CD4-positive, CD25-positive, alpha-beta regulatory T cell (primary cell): ENCODE data around the gene NCMAP. TPM values are rescaled to one million over a fixed set of nuclear protein-coding genes. Genes with fewer than 3 reads are reported as not detected.
"Not testable (repeated sequence)": the region's sequence is repeated elsewhere in the genome, so short reads cannot be mapped to it uniquely, and the experiment has no call there.

Source experiments
- ATAC-seq, 2 donors: fragments of 150-1000 bp; cut with Tn5 transposase; one replicate each; pipeline ENCODE4 v1.10.0; 2021; ENCODE audit warnings: low read depth in 2 of 2, moderate number of reproducible peaks in 2 of 2, moderate library complexity in 1 of 2
- DNase-seq, 3 donors: peaks; one replicate each; pipeline versions ENCODE4 v3.0.0 to v3.0.0-alpha.2; 2012 to 2022; ENCODE audit warnings: mixed read lengths in 1 of 3
- H3K27ac ChIP-seq: one replicate; pipeline ENCODE4 v1.7.0; 2013; ENCODE audit warnings: mild to moderate bottlenecking, low read length; ENCODE audit not compliant: insufficient read depth, poor library complexity, severe bottlenecking
- H3K27me3 ChIP-seq: one replicate; pipeline ENCODE4 v1.7.0; 2013; ENCODE audit warnings: low read length; ENCODE audit not compliant: control insufficient read depth, insufficient read depth
- H3K36me3 ChIP-seq: one replicate; pipeline ENCODE4 v1.7.0; 2013; ENCODE audit warnings: mild to moderate bottlenecking, low read length, moderate library complexity; ENCODE audit not compliant: control insufficient read depth, insufficient read depth
- H3K4me1 ChIP-seq: 2 replicates; pipeline ENCODE4 v1.7.0; 2013; ENCODE audit warnings: mild to moderate bottlenecking, low read length; ENCODE audit not compliant: insufficient read depth, control insufficient read depth, poor library complexity, severe bottlenecking
- H3K4me3 ChIP-seq: one replicate; pipeline ENCODE4 v1.7.0; 2013; ENCODE audit warnings: low read depth, mild to moderate bottlenecking, low read length, moderate library complexity
- H3K9me3 ChIP-seq, 2 experiments: 1 replicate in 1 of 2; 2 replicates in 1 of 2; pipeline ENCODE4 v1.7.0; 2013; ENCODE audit warnings: low read length in 2 of 2, mild to moderate bottlenecking in 1 of 2, moderate library complexity in 1 of 2; ENCODE audit not compliant: control insufficient read depth in 2 of 2
- H3K27ac Mint-ChIP-seq, 3 donors: one replicate each; pipeline ENCODE4 v1.8.0; 2020 to 2022; ENCODE audit warnings: mild to moderate bottlenecking in 3 of 3, mixed read lengths in 3 of 3, moderate library complexity in 2 of 3
- H3K27me3 Mint-ChIP-seq: one replicate; pipeline ENCODE4 v1.8.0; 2022; ENCODE audit warnings: mild to moderate bottlenecking, mixed read lengths
- H3K36me3 Mint-ChIP-seq: one replicate; pipeline ENCODE4 v1.8.0; 2020; ENCODE audit warnings: mixed read lengths
- H3K4me1 Mint-ChIP-seq, 4 donors: one replicate each; pipeline ENCODE4 v1.8.0; 2020 to 2022; ENCODE audit warnings: mixed read lengths in 4 of 4, mild to moderate bottlenecking in 1 of 4
- H3K4me3 Mint-ChIP-seq, 4 donors: one replicate each; pipeline ENCODE4 v1.8.0; 2020 to 2022; ENCODE audit warnings: mild to moderate bottlenecking in 4 of 4, mixed read lengths in 4 of 4, moderate library complexity in 3 of 4
- H3K9me3 Mint-ChIP-seq, 7 donors: one replicate each; pipeline ENCODE4 v1.8.0; 2020 to 2022; ENCODE audit warnings: mixed read lengths in 7 of 7, mild to moderate bottlenecking in 3 of 7, moderate library complexity in 2 of 7
- polyA plus RNA-seq, 4 donors: library from polyadenylated mRNA; unstranded; fragments of 300-500 nt; fragmentation: Illumina TruSeq; gene quantifications; one replicate each; pipeline ENCODE4 v1.2.3, GENCODE V29; 2021
- total RNA-seq: library from RNA; stranded (reverse); gene quantifications from one replicate; pipeline ENCODE4 v1.2.3, GENCODE V29; 2022

Gene NCMAP
- total and polyA plus RNA-seq, 5 donors from 2014 or later, result 0.34 TPM; not detected in 4

DNA sequence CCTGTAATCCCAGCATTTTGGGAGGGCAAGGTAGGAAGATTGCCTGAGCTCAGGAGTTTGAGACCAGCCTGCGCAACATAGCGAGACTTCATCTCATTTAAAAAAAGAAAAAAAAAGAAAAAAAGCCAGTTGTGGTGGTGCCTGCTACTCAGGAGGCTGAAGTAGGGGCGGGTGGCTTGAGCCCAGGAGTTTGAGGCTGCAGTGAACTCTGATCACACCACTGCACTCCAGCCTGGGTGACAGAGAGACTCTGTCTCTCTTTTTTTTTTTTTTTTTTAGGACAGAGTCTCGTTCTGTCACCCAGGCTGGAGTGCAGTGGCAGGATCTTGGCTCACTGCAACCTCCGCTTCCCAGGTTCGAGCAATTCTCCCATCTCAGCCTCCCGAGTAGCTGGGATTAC is 26.6 kb upstream of the NCMAP start:
- DNase-seq, H3K9me3 Mint-ChIP-seq, H3K9me3 ChIP-seq, H3K4me3 ChIP-seq, H3K27me3 ChIP-seq, ATAC-seq, H3K27me3 Mint-ChIP-seq: not testable (repeated sequence)
- Mint-ChIP-seq H3K4me1 (peaks cover 39 to 80% (median 62%) of the 10 kb centered on the region in 4 donors), H3K4me3 (peak overlapping the region in 1 of 4 donors; percentile 77), H3K36me3 (peaks cover 46% of the 10 kb centered on the region), H3K27ac (peak overlapping the region; percentile 44 to 79 (median 62))
- peak overlapping the region; percentile 29 for H3K27ac ChIP-seq
- H3K36me3 ChIP-seq, result peaks cover 50% of the 10 kb centered on the region
- H3K4me1 ChIP-seq, result peaks cover 50% of the 10 kb centered on the region

GRCh38 chr1:24535021-24535424 is 20.9 kb upstream of the NCMAP start:
- H3K4me1 ChIP-seq, result peaks cover 60% of the 10 kb centered on the region
- H3K4me3 ChIP-seq, result peak overlapping the region; percentile 80
- H3K4me1 Mint-ChIP-seq, result peaks cover 34 to 82% (median 59%) of the 10 kb centered on the region in 4 donors
- ATAC-seq, result peak; percentile 72 to 78
- H3K27me3 Mint-ChIP-seq, result no peaks in the 10 kb centered on the region
- DNase-seq, result peak; percentile 72 to 88 (median 82)
- H3K9me3 Mint-ChIP-seq, result no peaks in the 10 kb centered on the region
- no peaks in the 10 kb centered on the region for H3K27me3 ChIP-seq
- peak overlapping the region; percentile 74 to 89 (median 84) for H3K4me3 Mint-ChIP-seq
- H3K27ac ChIP-seq, result peak overlapping the region; percentile 97
- peak overlapping the region; percentile 97 to 100 (median 99) for H3K27ac Mint-ChIP-seq
- H3K36me3 Mint-ChIP-seq, result peaks cover 49% of the 10 kb centered on the region
- H3K9me3 ChIP-seq, result no peaks in the 10 kb centered on the region
- peaks cover 40% of the 10 kb centered on the region for H3K36me3 ChIP-seq

GRCh38 chr1:24535778-24536177 is 20.1 kb upstream of the NCMAP start:
- Mint-ChIP-seq H3K36me3 (peaks cover 55% of the 10 kb centered on the region), H3K4me3 (peak overlapping the region; percentile 81 to 89 (median 85)), H3K27ac (peak overlapping the region; percentile 99 to 100 (median 99)), H3K4me1 (peaks cover 42 to 83% (median 64%) of the 10 kb centered on the region in 4 donors), H3K9me3 (no peaks in the 10 kb centered on the region), H3K27me3 (no peaks in the 10 kb centered on the region)
- Histone ChIP-seq H3K4me1 (peaks cover 63% of the 10 kb centered on the region), H3K9me3 (no peaks in the 10 kb centered on the region), H3K4me3 (peak overlapping the region; percentile 80), H3K36me3 (peaks cover 46% of the 10 kb centered on the region), H3K27me3 (no peaks in the 10 kb centered on the region), H3K27ac (peak overlapping the region; percentile 97)
- DNase-seq (no peak), ATAC-seq (no peak)

DNA sequence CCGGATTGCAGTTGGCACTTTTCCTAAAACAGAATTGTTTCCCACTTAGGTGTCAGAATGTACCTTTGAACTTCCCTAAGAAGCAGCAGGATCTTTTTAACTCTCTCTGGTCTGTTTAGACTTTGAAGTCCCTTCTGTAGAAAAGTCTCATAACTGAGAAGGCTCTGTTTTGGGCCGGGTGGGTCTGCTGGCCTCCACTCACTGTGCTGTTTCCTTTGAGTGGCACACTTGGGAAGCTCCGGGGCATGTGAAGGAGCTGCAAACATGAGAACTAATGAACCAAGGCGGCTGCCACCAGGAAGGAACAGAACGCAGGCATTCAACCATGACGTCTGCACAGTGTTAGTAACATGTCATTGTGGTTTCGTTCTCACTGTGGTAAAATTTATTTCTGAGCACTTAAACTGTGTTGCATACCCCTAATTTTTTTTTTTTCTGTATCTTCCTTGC is 19.5 kb upstream of the NCMAP start:
- no peaks in the 10 kb centered on the region for H3K27me3 Mint-ChIP-seq
- Histone ChIP-seq H3K27me3 (no peaks in the 10 kb centered on the region), H3K36me3 (peaks cover 39% of the 10 kb centered on the region), H3K4me1 (peaks cover 68% of the 10 kb centered on the region), H3K27ac (peak overlapping the region; percentile 97), H3K4me3 (peak overlapping the region; percentile 80), H3K9me3 (no peaks in the 10 kb centered on the region)
- H3K9me3 Mint-ChIP-seq, result no peaks in the 10 kb centered on the region
- ATAC-seq, result peak; percentile 73 to 77
- peaks cover 53% of the 10 kb centered on the region for H3K36me3 Mint-ChIP-seq
- peak; percentile 71 to 86 (median 78) for DNase-seq
- H3K27ac Mint-ChIP-seq, result peak overlapping the region; percentile 99 to 100 (median 99)
- peak overlapping the region; percentile 80 to 86 (median 82) for H3K4me3 Mint-ChIP-seq
- peaks cover 48 to 85% (median 65%) of the 10 kb centered on the region in 4 donors for H3K4me1 Mint-ChIP-seq

DNA sequence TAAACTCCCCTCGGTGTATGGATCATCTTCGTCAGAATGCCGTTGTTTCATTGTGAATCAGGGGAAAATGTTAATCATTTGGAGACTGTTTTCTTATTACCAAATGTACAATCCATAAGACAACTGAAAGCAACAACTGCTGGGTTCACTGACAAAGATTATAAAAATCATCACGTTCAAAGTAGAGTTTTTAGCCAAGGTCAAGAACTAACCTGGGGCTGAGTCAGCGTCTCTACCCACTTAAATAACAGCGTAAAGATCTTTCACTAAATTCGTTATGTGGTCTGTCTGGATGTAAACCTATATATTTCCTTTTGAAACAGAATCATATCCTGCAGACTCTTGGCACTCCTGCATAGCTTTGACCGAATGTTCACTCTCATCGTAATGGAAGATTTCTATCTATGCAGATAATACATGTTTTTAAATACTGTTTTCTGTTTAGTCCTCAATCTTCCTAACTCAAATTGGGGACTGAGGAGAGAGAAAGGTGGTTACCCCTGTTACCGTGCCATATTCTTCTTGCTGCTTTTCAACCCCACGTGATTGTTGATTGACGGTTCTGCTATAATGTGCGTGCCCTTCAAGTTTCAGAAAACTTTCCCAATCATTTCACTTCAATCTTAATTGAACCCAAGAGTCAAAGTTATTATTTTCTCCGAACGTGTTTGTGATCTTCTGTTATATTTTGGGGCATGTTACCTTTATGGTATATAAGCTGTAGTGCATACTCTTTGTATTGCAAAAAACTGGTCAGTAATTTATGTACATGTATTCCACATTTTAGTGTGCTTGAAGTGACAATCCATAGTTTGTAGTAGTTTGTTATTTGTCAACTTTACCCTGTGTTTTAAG is 15.6 kb upstream of the NCMAP start:
- H3K4me1 Mint-ChIP-seq, result peaks cover 45 to 83% (median 58%) of the 10 kb centered on the region in 4 donors
- Histone ChIP-seq H3K4me1 (peaks cover 64% of the 10 kb centered on the region), H3K9me3 (no peaks in the 10 kb centered on the region), H3K27ac (peak overlapping the region; percentile 67), H3K27me3 (no peaks in the 10 kb centered on the region), H3K4me3 (peak overlapping the region; percentile 72), H3K36me3 (peaks cover 23% of the 10 kb centered on the region)
- peak overlapping the region; percentile 30 to 84 (median 63) for H3K4me3 Mint-ChIP-seq
- no peak for ATAC-seq
- H3K27ac Mint-ChIP-seq, result peak overlapping the region; percentile 82 to 96 (median 92)
- H3K9me3 Mint-ChIP-seq, result no peaks in the 10 kb centered on the region
- H3K27me3 Mint-ChIP-seq, result no peaks in the 10 kb centered on the region
- H3K36me3 Mint-ChIP-seq, result peaks cover 29% of the 10 kb centered on the region
- DNase-seq, result peak in 1 of 3 donors; percentile 40

DNA sequence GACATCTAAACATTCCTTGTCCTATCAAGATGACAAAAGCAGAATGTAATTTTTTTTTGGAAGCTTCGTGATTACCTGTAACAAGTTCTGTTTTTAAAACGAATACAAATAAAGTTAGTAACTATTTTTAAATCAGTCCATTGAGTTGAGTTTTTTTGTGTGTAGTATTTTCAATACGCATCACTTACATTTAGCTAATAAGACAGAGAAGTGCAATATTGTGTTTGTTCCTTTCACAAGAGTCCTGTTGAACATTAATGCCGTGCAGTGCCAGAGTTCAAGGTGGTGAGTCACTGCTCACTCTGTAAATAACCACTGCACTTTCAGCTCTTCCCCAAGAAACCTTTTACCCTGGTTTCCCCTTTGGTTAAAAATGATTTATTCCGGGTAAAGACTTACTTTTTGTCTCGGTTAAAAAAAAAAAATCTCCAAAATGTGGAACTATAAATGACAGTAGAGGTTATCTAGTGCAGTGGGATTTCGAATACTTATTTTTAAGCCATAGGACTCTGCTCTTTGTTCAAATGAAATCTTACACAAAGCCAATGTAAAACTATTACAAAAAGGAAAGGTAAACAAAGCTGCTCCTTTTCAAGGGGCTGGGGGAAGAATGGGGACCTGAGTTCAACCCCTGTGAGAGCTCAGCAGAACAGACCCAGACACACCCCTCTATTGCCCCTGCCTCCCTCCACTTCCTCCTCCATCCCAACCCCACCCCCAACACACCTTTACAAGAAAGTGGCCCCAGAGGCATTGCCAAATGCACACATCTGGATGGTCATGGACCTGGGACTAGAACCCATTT is 14.8 kb upstream of the NCMAP start:
- peaks cover 18% of the 10 kb centered on the region for H3K36me3 ChIP-seq
- no peaks in the 10 kb centered on the region for H3K27me3 ChIP-seq
- H3K9me3 ChIP-seq, result no peaks in the 10 kb centered on the region
- ATAC-seq (peak; percentile 76 to 81), DNase-seq (peak; percentile 21 to 62 (median 25))
- H3K27me3 Mint-ChIP-seq, result no peaks in the 10 kb centered on the region
- H3K27ac Mint-ChIP-seq, result peak overlapping the region; percentile 82 to 96 (median 92)
- peak overlapping the region; percentile 30 to 84 (median 63) for H3K4me3 Mint-ChIP-seq
- H3K36me3 Mint-ChIP-seq, result peaks cover 25% of the 10 kb centered on the region
- H3K9me3 Mint-ChIP-seq, result no peaks in the 10 kb centered on the region
- H3K4me1 ChIP-seq, result peaks cover 62% of the 10 kb centered on the region
- H3K4me3 ChIP-seq, result peak overlapping the region; percentile 72
- H3K4me1 Mint-ChIP-seq, result peaks cover 50 to 83% (median 58%) of the 10 kb centered on the region in 4 donors
- H3K27ac ChIP-seq, result peak overlapping the region; percentile 67

DNA sequence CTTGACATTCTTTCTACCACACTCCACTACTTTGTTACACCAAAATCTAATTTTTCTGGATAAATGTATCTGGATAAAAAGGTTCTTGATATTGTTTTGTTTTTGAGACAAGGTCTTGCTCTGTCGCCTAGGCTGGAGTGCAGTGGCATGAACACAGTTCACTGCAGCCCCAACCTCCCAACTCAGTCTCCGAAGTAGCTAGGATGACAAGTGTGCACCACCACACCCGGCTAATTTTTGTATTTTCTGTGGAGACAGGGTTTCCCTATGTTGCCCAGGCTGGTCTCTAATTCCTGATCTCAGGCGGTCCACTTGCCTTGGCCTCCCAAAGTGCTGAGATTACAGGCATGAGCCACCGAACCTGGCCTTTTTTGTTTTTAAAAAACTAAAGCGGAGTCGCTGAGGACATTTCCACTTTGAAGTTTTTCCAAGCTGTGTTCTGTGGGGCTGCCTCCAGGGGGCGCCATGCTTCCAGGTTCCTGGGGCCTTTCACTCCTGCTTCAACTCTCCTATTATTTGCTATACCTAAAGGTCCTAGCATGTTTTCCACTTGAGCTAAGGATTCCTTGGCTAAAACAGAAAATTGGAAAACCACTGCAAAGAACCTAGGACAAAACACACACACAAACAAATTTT is 14.1 kb upstream of the NCMAP start:
- H3K36me3 Mint-ChIP-seq, result peaks cover 18% of the 10 kb centered on the region
- no peaks in the 10 kb centered on the region for H3K27me3 Mint-ChIP-seq
- Histone ChIP-seq H3K4me3 (no peak overlapping the region), H3K27ac (peak overlapping the region; percentile 67), H3K36me3 (peaks cover 11% of the 10 kb centered on the region), H3K4me1 (peaks cover 55% of the 10 kb centered on the region), H3K9me3 (no peaks in the 10 kb centered on the region), H3K27me3 (no peaks in the 10 kb centered on the region)
- no peaks in the 10 kb centered on the region for H3K9me3 Mint-ChIP-seq
- H3K4me1 Mint-ChIP-seq, result peaks cover 45 to 77% (median 51%) of the 10 kb centered on the region in 4 donors
- peak overlapping the region in 1 of 4 donors; percentile 70 for H3K4me3 Mint-ChIP-seq
- DNase-seq (no peak), ATAC-seq (no peak)
- peak overlapping the region; percentile 82 to 96 (median 92) for H3K27ac Mint-ChIP-seq
